ENCODE measurements around the gene GNAS-AS1.

DNA sequence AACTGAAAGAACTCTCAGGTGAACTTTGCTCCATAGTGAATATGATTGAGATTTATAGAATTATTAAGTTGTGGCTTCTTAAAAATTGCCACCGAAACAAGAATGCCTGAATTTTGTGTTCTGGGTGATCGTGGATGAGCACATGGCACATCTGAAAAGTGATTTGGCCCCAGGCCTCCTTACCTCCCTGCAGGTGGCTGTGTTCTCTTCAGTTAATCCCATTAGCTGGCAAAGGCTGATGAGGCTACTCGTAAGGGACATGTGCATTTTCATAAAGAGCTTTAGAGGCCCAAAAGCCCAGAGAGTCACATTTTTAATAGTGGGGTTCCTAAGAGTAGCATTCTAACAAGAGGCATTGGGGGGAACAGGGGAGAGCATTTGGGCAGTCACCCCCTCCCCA lies 24.4 kb upstream of the GNAS-AS1 start:
- TF ChIP-seq, protein P1, sequence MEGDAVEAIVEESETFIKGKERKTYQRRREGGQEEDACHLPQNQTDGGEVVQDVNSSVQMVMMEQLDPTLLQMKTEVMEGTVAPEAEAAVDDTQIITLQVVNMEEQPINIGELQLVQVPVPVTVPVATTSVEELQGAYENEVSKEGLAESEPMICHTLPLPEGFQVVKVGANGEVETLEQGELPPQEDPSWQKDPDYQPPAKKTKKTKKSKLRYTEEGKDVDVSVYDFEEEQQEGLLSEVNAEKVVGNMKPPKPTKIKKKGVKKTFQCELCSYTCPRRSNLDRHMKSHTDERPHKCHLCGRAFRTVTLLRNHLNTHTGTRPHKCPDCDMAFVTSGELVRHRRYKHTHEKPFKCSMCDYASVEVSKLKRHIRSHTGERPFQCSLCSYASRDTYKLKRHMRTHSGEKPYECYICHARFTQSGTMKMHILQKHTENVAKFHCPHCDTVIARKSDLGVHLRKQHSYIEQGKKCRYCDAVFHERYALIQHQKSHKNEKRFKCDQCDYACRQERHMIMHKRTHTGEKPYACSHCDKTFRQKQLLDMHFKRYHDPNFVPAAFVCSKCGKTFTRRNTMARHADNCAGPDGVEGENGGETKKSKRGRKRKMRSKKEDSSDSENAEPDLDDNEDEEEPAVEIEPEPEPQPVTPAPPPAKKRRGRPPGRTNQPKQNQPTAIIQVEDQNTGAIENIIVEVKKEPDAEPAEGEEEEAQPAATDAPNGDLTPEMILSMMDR (IDR thresholded peaks at IDR 0.05): no peak
- TF ChIP-seq ZFX (IDR thresholded peaks at IDR 0.05; ENCODE audit: borderline replicate concordance): no peak
